C1 segment of cervical spinal cord (tissue), 14 donors: Measurements from ENCODE around the gene KDM5A.

Source experiments
- DNase-seq, 14 donors: peaks; one replicate each; lab custom pipeline; 2025; lab: John Stamatoyannopoulos, UW

The KDM5A gene

DNA sequence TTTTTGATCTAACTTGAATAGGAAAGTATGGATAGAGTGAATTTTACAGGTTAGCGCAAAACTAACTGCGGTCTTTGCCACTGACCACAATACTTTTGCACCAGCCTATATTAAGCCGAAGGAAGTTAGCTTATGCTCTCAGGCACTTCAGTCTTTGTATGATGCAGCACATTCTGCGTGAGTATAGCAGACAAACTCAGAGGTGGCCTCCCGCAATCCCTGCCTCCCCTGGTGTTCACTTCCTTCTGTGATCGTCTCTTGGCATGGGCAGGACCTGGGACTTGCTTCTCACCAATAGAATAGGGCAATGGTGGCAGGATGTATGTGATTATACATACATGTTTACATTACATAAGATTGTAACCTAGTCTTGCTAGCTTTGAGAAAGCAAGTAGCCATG is 116.2 kb downstream of the KDM5A start:
- no peak for DNase-seq

GRCh38 chr12:271161-271560 is 118.0 kb downstream of the KDM5A start:
- peak in 5 of 14 donors; percentile 8 to 73 (median 16) for DNase-seq

GRCh38 chr12:269191-269590 is 119.9 kb downstream of the KDM5A start:
- peak in 1 of 14 donors; percentile 43 for DNase-seq

DNA sequence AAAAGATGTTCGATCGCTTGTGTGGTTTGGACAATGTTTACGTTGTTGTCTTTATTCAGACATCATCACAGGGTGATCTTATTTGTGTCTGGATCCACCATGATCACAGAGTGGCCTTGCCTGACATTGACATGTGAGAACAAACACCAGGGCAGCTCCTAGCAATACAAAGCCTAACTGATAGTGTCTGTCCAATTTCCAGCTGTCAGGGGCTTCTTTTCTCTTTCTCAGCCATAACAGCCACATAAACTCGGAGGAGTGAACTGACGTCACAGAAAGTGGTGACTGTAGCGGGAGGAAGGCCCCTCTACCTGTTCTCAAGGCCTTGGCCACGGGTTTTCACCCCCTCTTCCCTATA is 120.7 kb downstream of the KDM5A start:
- no peak for DNase-seq

GRCh38 chr12:267581-268482 is 121.3 kb downstream of the KDM5A start:
- DNase-seq, result peak in 1 of 14 donors; percentile 72

- no peak for DNase-seq
Observed at GRCh38 chr12:265096-265495, 124.0 kb downstream of the KDM5A start.

DNA sequence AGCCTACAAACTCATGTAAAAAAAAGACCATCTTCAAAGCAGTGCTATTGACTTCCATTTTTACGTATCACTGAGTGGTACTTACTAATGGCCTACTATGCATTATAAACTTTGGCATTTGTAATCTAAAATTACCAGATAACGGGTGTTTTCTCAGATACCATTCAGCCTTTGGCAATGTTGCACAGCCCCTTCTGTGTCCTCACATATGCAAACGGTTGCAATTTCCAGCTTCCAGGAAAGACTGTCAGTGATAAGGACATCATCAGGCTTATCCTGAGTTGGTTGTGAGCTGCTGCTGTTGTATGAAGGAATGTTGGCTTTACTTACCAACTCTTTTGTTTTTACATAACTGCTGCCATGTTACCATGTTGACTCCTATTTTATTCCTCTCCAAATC is 124.9 kb downstream of the KDM5A start:
- DNase-seq, result no peak

GRCh38 chr12:263574-263973 is 125.5 kb downstream of the KDM5A start:
- DNase-seq, result no peak

- DNase-seq, result no peak
Observed at GRCh38 chr12:262817-263216, 126.3 kb downstream of the KDM5A start, which contains the start of gene SLC6A13. Gene SLC6A13, minus strand, starts transcription at chr12:262836. Its CDS starts 2,784 bp downstream, at chr12:260052.

DNA sequence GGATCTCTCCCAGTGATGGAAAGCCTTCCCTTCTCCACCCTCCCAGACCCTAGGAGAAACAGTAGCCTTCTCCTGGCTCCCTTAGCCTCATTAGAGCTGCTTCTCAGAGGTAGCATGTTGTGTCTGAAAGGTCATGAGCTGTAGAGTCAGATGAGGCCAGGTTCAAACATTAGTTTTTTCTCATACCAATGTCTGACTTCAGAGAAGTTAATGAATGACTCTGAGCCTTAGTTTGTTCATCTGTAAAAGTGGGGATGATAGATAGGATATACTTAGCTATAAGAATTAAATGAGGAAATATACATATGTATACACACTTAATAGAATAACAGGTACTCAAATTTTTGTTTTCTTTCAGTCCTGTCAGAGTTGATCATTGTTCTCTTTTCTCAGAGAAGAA is 127.0 kb downstream of the KDM5A start:
- DNase-seq, result no peak

- DNase-seq, result no peak
Observed at GRCh38 chr12:257521-258321, 131.4 kb downstream of the KDM5A start.

DNA sequence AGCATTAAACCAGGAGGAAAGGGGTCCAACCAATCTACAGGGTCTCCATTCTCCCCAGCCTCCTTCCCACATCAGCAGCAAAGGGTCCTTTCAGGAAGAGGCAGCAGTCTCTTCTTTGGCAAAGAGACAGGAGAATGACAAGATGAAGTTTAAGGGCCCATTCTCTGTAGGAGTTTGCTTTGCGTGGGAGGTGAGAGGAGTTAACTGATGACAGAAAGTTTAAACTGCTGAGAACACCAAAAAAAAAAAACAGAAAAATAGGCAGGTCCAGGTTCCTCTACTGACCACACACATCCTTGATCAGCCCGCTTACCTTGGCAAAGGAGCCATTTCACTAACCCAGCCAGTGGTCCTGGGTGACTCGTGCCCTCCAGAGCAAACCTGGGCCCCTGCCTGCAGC is 132.2 kb downstream of the KDM5A start:
- no peak for DNase-seq

- no peak for DNase-seq
Observed at GRCh38 chr12:256225-256624, 132.9 kb downstream of the KDM5A start.

GRCh38 chr12:254912-255311 is 134.2 kb downstream of the KDM5A start:
- no peak for DNase-seq

GRCh38 chr12:254039-254438 is 135.1 kb downstream of the KDM5A start:
- DNase-seq, result no peak

DNA sequence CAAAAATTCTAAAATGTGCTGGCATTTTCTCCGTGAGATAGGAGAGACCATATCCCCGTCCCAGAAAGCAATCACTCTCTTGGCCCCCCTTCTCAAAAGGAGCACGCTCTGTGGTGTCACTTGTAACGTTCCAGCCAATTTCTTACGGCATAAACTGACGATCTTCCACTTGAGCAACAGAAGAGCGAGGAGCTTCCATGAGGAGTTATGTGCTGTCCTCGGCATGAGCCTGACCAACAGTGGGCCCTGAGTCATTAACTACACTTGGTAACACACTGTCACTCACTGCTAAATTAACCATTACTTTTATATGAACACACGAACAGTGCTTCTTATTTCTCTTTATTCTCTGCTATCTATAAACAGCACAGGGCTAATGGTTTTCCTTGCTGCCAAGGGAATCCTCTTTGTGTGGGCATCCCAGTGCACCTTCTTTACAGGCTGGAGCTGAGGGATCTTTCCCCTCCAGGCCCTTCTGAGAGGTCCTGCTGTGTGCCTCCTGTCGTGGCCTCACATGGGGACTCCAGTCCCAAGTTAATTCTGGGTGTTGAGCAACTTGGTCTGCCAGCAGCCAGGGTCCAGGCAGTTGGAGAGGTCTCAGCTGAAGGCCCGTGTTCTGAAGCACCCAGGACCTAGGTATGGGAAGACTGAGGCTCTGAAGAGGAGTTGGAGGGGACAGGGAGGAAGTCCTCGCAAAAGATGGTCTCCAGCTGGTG is 135.8 kb downstream of the KDM5A start:
- no peak for DNase-seq

GRCh38 chr12:252636-253035 is 136.5 kb downstream of the KDM5A start:
- DNase-seq, result no peak

- DNase-seq, result no peak
Observed at GRCh38 chr12:247271-247670, 141.8 kb downstream of the KDM5A start.

- DNase-seq, result no peak
Observed at GRCh38 chr12:243381-243780, 145.7 kb downstream of the KDM5A start.

GRCh38 chr12:242496-242895 is 146.6 kb downstream of the KDM5A start:
- no peak for DNase-seq

DNA sequence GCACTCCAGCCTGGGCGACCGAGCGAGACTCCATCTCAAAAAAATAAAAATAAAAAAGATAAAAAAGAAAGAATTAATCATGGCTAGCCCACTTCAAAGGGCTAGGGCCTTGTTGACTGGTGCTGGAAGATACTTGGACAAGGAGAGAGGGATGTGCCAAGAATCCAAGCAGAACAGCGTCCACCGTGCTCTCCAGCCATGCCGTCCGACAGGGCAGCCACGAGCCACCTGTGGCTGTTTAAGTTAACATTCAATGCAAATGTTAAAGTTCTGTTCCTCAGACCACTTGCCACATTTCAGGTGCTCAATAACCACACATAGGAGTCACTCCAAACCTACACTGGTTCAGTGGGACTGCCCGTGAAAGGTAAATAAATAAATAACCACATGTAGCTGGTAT is 147.9 kb downstream of the KDM5A start:
- DNase-seq, result no peak

DNA sequence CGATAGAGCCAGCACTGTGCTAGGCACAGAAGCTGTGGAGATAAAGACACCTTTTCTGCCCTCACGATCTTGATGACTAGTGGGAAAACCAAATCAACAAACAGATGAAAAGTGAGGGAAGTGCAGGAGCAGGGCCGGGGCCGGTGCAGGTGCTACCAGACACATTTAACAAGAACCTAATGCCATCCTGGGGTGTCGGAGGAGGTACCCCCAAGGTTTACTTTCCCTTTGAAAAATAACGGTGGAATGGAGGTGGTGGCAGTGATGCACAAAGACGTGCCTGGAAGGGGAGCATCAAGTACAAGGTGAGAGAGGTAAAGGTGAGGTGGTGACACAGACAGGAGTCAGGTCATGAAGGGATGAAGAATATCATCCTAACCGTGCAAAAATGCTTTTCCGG is 148.6 kb downstream of the KDM5A start:
- no peak for DNase-seq
